ENCODE data around the gene MRPL2.

MRPL2 gene

DNA sequence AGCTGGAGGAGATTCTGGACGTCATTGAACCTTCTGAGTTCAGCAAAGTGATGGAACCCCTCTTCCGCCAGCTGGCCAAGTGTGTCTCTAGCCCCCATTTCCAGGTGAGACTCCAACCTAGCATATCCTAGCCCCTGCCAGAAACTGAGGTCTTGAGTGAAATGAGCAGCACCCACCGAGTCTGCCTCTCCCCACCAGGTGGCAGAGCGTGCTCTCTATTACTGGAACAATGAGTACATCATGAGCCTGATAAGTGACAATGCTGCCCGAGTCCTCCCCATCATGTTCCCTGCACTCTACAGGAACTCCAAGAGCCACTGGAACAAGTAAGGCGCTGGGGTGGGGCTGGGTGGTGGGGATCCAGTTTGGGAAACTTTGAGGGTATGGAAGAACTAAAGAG lies 50.1 kb downstream of the MRPL2 start:
- TF ChIP-seq TAF1 (IDR thresholded peaks at IDR 0.05; ENCODE audit: borderline replicate concordance, insufficient read depth, low read length) (no peak), SIN3A (IDR thresholded peaks at IDR 0.05; ENCODE audit: borderline replicate concordance, insufficient read depth, low read length) (no peak), POLR2AphosphoS5 (IDR thresholded peaks at IDR 0.05; ENCODE audit: low read depth, low read length) (no peak), FOXP2 (optimal IDR thresholded peaks at IDR 0.05; ENCODE audit: borderline replicate concordance, extremely low read depth, extremely low read length, insufficient read depth) (no peak)
- TF ChIP-seq, protein P1, sequence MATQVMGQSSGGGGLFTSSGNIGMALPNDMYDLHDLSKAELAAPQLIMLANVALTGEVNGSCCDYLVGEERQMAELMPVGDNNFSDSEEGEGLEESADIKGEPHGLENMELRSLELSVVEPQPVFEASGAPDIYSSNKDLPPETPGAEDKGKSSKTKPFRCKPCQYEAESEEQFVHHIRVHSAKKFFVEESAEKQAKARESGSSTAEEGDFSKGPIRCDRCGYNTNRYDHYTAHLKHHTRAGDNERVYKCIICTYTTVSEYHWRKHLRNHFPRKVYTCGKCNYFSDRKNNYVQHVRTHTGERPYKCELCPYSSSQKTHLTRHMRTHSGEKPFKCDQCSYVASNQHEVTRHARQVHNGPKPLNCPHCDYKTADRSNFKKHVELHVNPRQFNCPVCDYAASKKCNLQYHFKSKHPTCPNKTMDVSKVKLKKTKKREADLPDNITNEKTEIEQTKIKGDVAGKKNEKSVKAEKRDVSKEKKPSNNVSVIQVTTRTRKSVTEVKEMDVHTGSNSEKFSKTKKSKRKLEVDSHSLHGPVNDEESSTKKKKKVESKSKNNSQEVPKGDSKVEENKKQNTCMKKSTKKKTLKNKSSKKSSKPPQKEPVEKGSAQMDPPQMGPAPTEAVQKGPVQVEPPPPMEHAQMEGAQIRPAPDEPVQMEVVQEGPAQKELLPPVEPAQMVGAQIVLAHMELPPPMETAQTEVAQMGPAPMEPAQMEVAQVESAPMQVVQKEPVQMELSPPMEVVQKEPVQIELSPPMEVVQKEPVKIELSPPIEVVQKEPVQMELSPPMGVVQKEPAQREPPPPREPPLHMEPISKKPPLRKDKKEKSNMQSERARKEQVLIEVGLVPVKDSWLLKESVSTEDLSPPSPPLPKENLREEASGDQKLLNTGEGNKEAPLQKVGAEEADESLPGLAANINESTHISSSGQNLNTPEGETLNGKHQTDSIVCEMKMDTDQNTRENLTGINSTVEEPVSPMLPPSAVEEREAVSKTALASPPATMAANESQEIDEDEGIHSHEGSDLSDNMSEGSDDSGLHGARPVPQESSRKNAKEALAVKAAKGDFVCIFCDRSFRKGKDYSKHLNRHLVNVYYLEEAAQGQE (IDR thresholded peaks at IDR 0.05; ENCODE audit: insufficient read depth in 1 of 2, low read depth in 2 of 2, low read length in 2 of 2), result no peak

DNA sequence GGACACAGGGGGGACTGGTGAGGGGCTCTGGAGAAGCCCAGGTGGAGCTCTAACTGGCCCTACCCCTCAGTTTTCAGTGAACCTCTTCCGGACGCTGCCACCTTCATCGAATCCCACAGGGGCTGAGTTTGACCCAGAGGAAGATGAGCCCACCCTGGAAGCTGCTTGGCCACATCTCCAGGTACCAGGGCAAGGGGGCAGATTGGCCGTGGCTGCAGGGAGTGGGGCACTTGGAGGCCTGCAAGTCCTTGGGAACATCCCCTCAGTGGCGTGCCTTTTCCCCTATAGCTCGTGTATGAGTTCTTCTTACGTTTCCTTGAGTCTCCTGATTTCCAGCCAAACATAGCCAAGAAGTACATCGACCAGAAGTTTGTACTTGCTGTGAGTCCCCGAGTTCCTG lies 52.1 kb downstream of the MRPL2 start:
- TF ChIP-seq FOXP2 (optimal IDR thresholded peaks at IDR 0.05; ENCODE audit: borderline replicate concordance, extremely low read depth, extremely low read length, insufficient read depth) (no peak), TAF1 (IDR thresholded peaks at IDR 0.05; ENCODE audit: borderline replicate concordance, insufficient read depth, low read length) (no peak), SIN3A (IDR thresholded peaks at IDR 0.05; ENCODE audit: borderline replicate concordance, insufficient read depth, low read length) (no peak), POLR2AphosphoS5 (IDR thresholded peaks at IDR 0.05; ENCODE audit: low read depth, low read length) (no peak)
- TF ChIP-seq, protein P1 (IDR thresholded peaks at IDR 0.05; ENCODE audit: insufficient read depth in 1 of 2, low read depth in 2 of 2, low read length in 2 of 2), result no peak

DNA sequence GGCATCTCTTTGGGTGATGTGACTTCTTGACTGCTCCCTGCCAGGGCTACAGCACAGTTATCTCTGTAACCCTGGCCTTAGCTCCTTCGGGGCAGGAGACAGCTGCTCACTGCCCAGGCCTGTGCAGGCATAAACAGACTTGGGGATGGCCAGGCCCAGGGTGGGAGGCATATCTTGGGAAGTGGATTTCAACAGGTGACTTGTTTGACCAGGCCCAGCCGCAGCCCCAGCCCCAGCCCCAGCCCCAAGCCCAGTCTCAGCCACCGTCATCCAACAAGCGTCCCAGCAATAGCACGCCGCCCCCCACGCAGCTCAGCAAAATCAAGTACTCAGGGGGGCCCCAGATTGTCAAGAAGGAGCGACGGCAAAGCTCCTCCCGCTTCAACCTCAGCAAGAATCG lies 53.0 kb downstream of the MRPL2 start:
- TF ChIP-seq SIN3A (IDR thresholded peaks at IDR 0.05; ENCODE audit: borderline replicate concordance, insufficient read depth, low read length) (no peak), POLR2AphosphoS5 (IDR thresholded peaks at IDR 0.05; ENCODE audit: low read depth, low read length) (no peak), FOXP2 (optimal IDR thresholded peaks at IDR 0.05; ENCODE audit: borderline replicate concordance, extremely low read depth, extremely low read length, insufficient read depth) (no peak), TAF1 (IDR thresholded peaks at IDR 0.05; ENCODE audit: borderline replicate concordance, insufficient read depth, low read length) (no peak)
- TF ChIP-seq, protein P1 (IDR thresholded peaks at IDR 0.05; ENCODE audit: insufficient read depth in 1 of 2, low read depth in 2 of 2, low read length in 2 of 2), result no peak

DNA sequence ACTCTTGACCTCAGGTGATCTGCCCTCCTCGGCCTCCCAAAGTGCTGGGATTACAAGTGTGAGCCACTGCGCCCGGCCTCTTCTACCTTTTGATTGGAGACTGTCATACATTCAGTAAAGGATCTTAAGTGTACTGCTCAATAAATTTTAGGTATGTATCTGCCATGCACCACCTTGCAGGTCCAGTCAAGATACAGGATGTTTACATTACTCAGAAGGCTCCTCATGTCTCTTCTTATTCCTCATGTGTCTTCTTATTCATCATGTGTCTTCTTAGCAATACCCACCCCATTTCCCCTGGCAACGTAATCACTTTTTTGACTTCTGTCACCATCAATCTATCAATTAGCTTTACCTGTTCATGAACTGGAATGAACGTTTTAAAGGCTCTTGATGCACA lies 53.4 kb downstream of the MRPL2 start:
- TF ChIP-seq, protein P1 (IDR thresholded peaks at IDR 0.05; ENCODE audit: insufficient read depth in 1 of 2, low read depth in 2 of 2, low read length in 2 of 2), result no peak
- no peak for TF ChIP-seq FOXP2 (optimal IDR thresholded peaks at IDR 0.05; ENCODE audit: borderline replicate concordance, extremely low read depth, extremely low read length, insufficient read depth)
- TF ChIP-seq TAF1 (IDR thresholded peaks at IDR 0.05; ENCODE audit: borderline replicate concordance, insufficient read depth, low read length), result no peak
- no peak for TF ChIP-seq SIN3A (IDR thresholded peaks at IDR 0.05; ENCODE audit: borderline replicate concordance, insufficient read depth, low read length)
- no peak for TF ChIP-seq POLR2AphosphoS5 (IDR thresholded peaks at IDR 0.05; ENCODE audit: low read depth, low read length)

Data from PFSK-1 (cell line).